ENCODE data around the gene IL17C.

IL17C gene

GRCh38 chr16:88687254-88687576, 48.8 kb downstream of the IL17C start:
- DNase-seq = no peak

- no peak for DNase-seq
Observed at GRCh38 chr16:88687676-88688012, 49.3 kb downstream of the IL17C start.

- DNase-seq = no peak
Observed at GRCh38 chr16:88688013-88688778, 49.8 kb downstream of the IL17C start.

Data from KG1 (cell line).